GM19463 (cell line): Measurements from ENCODE around the gene RRAS.
"Not testable (repeated sequence)": the region's sequence is repeated elsewhere in the genome, so short reads cannot be mapped to it uniquely, and the experiment has no call there.

Experiments used
- ATAC-seq: cut with Tn5 transposase; IDR thresholded peaks from one replicate; pipeline ENCODE4 v1.9.1; 2021; ENCODE audit warnings: mild to moderate bottlenecking, moderate library complexity; ENCODE audit not compliant: unreplicated experiment

RRAS gene

GRCh38 chr19:49633273-49633672 is 6.7 kb downstream of the RRAS start:
- ATAC-seq = not testable (repeated sequence)

DNA sequence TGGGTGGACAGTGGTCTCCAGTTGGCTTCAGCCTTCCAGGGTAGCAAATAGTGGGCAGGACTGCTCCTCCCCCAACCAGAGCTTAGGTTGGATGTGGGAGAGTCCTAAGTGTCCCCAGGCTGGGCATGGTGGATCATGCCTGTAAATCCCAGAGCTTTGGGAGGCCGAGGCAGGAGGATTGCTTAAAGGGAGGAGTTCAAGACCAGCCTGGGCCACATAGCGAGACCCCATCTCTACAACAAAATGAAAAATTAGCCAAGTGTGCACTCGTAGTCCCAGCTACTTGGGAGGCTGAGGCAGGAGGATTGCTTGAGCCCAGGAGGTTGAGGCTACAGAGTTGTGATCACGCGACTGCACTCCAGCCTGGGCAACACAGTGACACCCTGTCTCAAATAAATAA is 7.4 kb downstream of the RRAS start:
- no peak for ATAC-seq

- no peak for ATAC-seq
Observed at GRCh38 chr19:49631610-49632192, 8.2 kb downstream of the RRAS start.

- no peak for ATAC-seq
Observed at GRCh38 chr19:49631014-49631588, 8.8 kb downstream of the RRAS start.

GRCh38 chr19:49629659-49630058 is 10.3 kb downstream of the RRAS start:
- ATAC-seq = no peak

GRCh38 chr19:49626226-49626625 is 13.7 kb downstream of the RRAS start:
- ATAC-seq = no peak

DNA sequence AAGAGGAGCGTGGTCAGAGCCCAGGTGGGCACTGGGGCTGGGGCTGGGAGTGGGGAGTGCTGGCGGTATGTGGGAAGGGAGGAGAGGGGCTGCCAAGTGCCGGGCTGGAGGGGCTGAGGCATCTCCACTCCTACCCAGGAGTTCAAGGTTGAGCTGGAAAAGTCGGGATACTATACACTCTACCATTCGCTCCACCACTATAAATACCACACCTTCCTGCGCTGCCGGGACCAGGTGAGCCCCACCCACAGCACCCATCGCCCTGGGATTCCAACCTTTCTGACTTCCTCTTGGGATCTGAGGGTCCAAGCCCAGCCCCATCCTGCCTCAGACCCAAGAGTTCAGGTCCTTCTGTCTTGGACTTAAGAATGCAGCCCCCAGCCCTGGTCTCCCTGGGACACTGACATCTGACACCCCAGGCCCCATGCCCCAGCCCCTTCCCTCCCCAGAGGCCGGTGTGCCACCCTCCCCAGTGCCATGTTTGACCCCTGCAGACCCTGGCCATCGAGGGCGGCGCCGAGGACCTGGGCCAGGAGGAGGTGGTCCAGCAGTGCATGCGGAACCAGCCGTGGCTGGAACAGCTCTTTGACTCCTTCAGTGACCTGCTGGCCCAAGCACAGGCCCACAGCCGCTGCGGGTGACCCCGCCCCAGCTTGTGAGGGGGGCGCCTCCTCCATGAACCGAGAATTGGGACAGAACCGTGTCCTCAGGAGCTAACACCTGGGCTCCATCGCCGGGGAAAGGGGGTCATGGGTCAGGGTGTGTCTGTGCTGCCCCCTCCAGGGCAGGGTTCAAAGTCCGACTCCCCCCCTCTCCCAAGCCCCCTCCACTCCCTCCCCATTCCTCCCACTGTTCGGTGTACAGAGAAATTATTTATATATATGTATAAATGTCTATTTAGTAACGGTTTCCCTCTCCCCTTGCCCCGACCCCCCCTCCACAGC is 14.7 kb downstream of the RRAS start:
- no peak for ATAC-seq

GRCh38 chr19:49617860-49618259 is 22.1 kb downstream of the RRAS start:
- not testable (repeated sequence) for ATAC-seq

GRCh38 chr19:49616945-49617344 is 23.0 kb downstream of the RRAS start:
- no peak for ATAC-seq

- ATAC-seq = no peak
Observed at GRCh38 chr19:49616532-49616931, 23.4 kb downstream of the RRAS start.

DNA sequence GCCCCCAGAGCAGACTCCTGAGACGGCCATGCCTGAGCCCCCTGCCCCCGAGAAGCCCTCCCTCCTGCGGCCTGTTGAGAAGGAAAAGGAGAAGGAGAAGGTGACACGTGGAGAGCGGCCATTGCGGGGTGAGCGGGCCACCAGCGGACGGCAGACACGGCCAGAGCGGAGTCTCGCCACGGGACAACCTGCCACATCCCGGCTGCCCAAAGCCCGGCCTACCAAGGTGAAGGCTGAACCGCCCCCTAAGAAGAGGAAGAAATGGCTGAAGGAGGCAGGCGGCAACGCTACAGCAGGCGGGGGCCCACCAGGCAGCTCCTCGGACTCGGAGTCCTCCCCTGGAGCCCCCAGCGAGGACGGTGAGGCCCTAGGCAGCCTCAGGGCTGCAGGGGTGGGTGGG is 24.1 kb downstream of the RRAS start:
- ATAC-seq = no peak

GRCh38 chr19:49614096-49614833 is 25.7 kb downstream of the RRAS start:
- ATAC-seq = no peak

DNA sequence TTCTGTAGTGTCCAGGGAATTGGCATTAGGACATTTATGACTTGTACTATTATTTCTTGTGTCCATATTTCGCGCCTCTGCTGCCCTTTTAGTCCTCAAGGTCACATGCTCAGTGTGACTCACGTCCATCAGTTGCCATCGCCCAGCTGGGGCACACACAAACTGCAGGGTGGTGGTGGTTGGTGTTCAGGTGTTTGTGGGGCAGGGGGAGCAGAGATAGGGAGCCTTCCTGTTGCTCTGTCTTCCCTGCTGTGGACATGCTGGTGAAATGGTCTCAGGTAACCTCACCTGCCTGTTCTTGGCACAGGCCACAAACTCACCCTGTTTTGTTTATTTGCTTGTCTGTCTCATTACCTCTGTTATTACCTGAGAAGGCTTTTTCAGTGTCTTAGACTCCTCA is 26.6 kb downstream of the RRAS start:
- ATAC-seq = no peak

DNA sequence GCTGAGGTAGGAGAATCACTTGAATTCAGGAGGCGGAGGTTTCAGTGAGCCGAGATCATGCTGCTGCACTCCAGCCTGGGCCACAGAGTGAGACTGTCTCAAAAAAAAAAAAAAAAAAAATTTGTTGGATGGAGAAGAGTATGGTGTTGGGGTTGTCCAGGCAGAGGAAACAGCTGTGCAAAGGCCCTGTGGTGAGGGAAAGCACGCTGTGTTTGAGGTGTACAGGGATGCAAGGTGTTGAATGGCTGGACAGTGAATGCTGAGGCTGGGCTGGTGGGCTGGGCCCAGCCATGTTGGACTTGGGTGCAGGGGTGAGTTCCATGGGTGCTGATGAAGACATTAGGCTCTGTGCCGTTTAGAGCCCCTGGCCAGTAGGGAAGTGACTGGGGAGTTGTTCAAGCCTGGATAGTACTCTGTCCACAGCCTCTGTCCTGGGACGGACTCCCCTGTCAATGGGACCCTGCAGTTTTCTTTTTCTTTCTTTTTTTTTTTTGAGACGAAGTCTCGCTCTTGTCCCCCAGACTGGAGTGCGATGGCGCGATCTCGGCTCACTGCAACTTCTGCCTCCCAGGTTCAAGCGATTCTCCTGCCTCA is 30.3 kb downstream of the RRAS start:
- no peak for ATAC-seq

- ATAC-seq = no peak
Observed at GRCh38 chr19:49605605-49606004, 34.3 kb downstream of the RRAS start.

DNA sequence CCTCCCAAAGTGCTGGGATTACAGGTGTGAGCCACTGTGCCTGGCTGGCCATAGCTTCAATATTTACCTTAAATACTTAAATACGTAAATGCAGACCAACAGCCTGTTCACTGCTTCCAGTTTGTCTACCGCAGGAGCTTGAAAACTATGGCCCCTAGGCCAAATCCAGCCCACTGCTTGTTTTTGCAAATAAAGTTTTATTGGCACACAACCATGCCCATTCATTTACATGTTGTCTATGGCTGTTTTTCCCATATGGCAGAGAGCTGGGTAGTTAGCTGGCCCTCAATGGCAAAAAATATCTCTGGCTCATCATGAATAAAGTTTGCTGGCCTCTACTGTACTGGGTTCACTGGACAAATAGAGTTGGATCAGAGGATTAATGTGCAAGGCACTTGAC is 37.1 kb downstream of the RRAS start:
- ATAC-seq = no peak

GRCh38 chr19:49601482-49602038 is 38.4 kb downstream of the RRAS start:
- no peak for ATAC-seq

DNA sequence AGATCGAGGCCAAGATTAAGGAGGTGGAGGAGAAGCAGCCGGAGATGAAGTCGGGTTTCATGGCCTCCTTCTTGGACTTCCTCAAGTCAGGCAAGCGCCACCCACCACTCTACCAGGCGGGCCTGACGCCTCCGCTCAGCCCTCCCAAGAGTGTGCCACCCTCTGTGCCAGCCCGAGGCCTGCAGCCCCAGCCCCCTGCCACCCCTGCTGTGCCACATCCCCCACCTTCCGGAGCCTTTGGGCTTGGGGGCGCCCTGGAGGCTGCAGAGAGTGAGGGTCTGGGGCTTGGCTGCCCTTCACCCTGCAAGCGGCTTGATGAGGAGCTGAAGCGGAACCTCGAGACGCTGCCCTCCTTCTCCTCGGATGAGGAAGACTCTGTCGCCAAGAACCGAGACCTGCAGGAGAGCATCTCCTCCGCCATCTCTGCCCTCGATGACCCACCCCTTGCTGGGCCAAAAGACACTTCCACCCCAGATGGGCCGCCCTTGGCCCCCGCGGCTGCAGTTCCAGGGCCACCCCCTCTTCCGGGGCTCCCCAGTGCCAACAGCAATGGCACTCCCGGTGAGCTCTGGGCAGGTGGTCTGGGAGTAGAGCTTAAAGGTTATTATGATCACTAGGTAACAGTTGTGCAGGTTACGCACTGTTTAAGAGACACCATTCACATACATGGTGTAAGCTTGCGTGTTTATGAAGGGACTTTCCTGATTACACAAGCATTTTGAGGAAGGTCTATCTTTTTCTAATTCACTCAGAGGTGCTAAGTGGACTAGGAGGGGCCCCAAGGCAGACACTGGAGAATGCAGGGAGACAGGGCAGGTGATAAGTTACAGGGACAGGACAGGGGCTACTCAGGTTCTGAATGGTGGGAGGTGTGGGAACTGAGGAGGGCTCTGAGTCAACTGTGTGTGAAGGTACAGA is 40.3 kb downstream of the RRAS start:
- ATAC-seq = no peak

- no peak for ATAC-seq
Observed at GRCh38 chr19:49597703-49597974, 42.3 kb downstream of the RRAS start.
